Measurements from ENCODE around the gene CAPN10. TPM values are rescaled to one million over a fixed set of nuclear protein-coding genes. Genes with fewer than 3 reads are reported as not detected.

Gene CAPN10
- polyA plus RNA-seq, 2 of the 4 experiments (the other 2 are of a cell fraction) = 8.4 to 15.8 TPM

DNA sequence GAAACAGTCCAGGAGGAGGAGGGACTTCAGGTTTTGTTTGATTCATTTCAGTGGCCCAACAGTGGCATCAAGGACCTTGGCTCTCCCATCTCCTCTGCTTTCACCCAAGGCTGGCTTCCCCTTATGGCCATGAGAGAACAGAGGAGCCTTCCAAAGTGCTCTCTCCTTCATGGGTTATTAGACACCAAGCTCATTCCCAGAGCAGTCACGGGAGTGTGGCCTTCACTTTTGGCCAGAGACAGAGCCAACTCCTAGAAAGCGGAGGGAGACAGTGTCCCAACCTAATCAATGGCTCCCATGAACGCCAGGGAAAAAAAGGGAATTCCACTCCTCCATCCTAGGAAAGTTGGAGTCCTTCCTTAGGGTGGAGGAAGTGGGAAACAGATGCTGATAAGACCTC lies 27.2 kb upstream of the CAPN10 start:
- ChIA-PET POLR2A (no interaction called here), CTCF (no interaction called here)
- ATAC-seq (no peak), FAIRE-seq (no peak), DNase-seq (ENCODE audit: low read depth in 1 of 2, low spot score in 1 of 2) (no peak)
- Histone ChIP-seq H3K4me1 (peaks cover 25% of the 10 kb centered on the region), H3K4me3 (peak overlapping the region; percentile 87), H3K27ac (peak overlapping the region; percentile 98 to 100; a peak in 4 of 6 replicates), H3K4me2 (peak overlapping the region; percentile 83), H3K9me3 (no peaks in the 10 kb centered on the region)
- TF ChIP-seq RNF2 (IDR thresholded peaks at IDR 0.05; ENCODE audit: borderline replicate concordance, low read depth) = no peak
- TF ChIP-seq EP300 (IDR thresholded peaks at IDR 0.05) = no peak
- TF ChIP-seq KDM1A (IDR thresholded peaks at IDR 0.05; ENCODE audit: low read depth) = no peak
- no peak for TF ChIP-seq TFCP2L1 (CRISPR knock-in tag; IDR thresholded peaks at IDR 0.05)
- TF ChIP-seq, protein P1, sequence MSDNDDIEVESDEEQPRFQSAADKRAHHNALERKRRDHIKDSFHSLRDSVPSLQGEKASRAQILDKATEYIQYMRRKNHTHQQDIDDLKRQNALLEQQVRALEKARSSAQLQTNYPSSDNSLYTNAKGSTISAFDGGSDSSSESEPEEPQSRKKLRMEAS (IDR thresholded peaks at IDR 0.05) = no peak
- TF ChIP-seq HDAC2 (IDR thresholded peaks at IDR 0.05) = no peak
- no peak for TF ChIP-seq CEBPB (IDR thresholded peaks at IDR 0.05)
- no peak for TF ChIP-seq EHF (CRISPR knock-in tag; IDR thresholded peaks at IDR 0.05)
- no peak for TF ChIP-seq BHLHE40 (IDR thresholded peaks at IDR 0.05; ENCODE audit: low read depth, low read length)
- no peak for TF ChIP-seq RAD21 (conservative IDR thresholded peaks at IDR 0.05 in 1 of 2, IDR thresholded peaks at IDR 0.05 in 1 of 2)
- TF ChIP-seq CBX8 (IDR thresholded peaks at IDR 0.05) = no peak
- no peak for TF ChIP-seq CHD2 (IDR thresholded peaks at IDR 0.05; ENCODE audit: low read length, partially characterized antibody)
- TF ChIP-seq RFX5 (IDR thresholded peaks at IDR 0.05) = no peak
- TF ChIP-seq JUN (IDR thresholded peaks at IDR 0.05) = no peak
- TF ChIP-seq CTCF (IDR thresholded peaks at IDR 0.05) = no peak
- no peak for TF ChIP-seq ZC3H11A (IDR thresholded peaks at IDR 0.05)
- TF ChIP-seq POLR2A (IDR thresholded peaks at IDR 0.05; ENCODE audit: low read length) = no peak
- WGBS (ENCODE audit: missing lambda C conversion rate) = 87% methylated on average over 3 of the region's 3 CpGs

DNA sequence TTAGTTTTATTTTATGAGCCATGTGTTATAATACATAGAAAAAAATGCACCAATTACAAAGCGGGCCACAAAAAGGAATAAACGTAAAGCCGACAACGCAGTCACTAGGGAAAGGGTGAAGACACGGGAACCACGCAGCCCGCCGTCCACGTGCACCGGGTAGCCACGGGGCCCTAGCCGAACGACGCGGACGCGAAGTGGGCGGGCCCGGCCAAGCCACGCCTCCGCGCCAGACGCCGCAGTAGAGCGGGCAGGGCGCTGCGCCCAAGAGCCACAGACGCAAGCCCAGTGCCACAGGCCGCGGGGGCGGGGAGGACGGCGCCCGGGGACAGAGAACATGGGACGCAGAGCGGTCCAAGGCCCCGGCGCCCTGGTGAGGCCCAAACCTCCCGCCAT lies 26.5 kb upstream of the CAPN10 start, which contains the start of gene DUSP28:
TSS of gene DUSP28 (plus strand) at position 274 of the 396 bp plus-strand sequence. CDS start 328 bp downstream, outside the sequence.
- no peaks in the 10 kb centered on the region for H3K9me3 ChIP-seq
- peak within 1 kb of the TSS; percentile 98 to 100 for H3K27ac ChIP-seq
- H3K4me3 ChIP-seq = peak within 1 kb of the TSS; percentile 87
- ChIA-PET CTCF (interaction anchor here (0.7 to 1.7 kb wide), 2 partner anchors 16 to 328 kb away, joined by 3 to 6 read pairs; no protein-coding TSS in a partner anchor), POLR2A (interaction anchor here (1.5 to 2.2 kb wide), 2 partner anchors 20 to 26 kb away, joined by 16 to 38 read pairs; partner anchors contain the start of gene CAPN10)
- no peak for FAIRE-seq
- H3K4me2 ChIP-seq = peak within 1 kb of the TSS; percentile 85
- 0% methylated on average over 25 of the region's 39 CpGs for WGBS (ENCODE audit: missing lambda C conversion rate)
- TF ChIP-seq ZFP36 (IDR thresholded peaks at IDR 0.05; ENCODE audit: borderline replicate concordance, partially characterized antibody) (no peak), KDM5A (IDR thresholded peaks at IDR 0.05) (no peak), RFX5 (IDR thresholded peaks at IDR 0.05) (peak; percentile 90), MYC (IDR thresholded peaks at IDR 0.05; ENCODE audit: borderline replicate concordance, low read length) (peak; percentile 97), POLR2A (IDR thresholded peaks at IDR 0.05; ENCODE audit: low read length) (peak; percentile 85), RNF2 (IDR thresholded peaks at IDR 0.05; ENCODE audit: borderline replicate concordance, low read depth) (0 out of 2 replicates have a peak, but pooled peaks have one; percentile 28), HOXB5 (CRISPR knock-in tag; IDR thresholded peaks at IDR 0.05) (peak; percentile 78), TFCP2L1 (CRISPR knock-in tag; IDR thresholded peaks at IDR 0.05) (peak; percentile 52; the same call in 1 of the 2 replicates), JUNB (IDR thresholded peaks at IDR 0.05) (no peak), NPAS2 (CRISPR knock-in tag; IDR thresholded peaks at IDR 0.05; ENCODE audit: borderline replicate concordance) (peak; percentile 79; the same call in 1 of the 2 replicates), EHMT2 (IDR thresholded peaks at IDR 0.05; ENCODE audit: low read depth) (no peak), HOXA7 (CRISPR knock-in tag; IDR thresholded peaks at IDR 0.05) (peak; percentile 80; the same call in 1 of the 2 replicates), JUN (IDR thresholded peaks at IDR 0.05) (peak; percentile 39 to 55; a peak in 2 of 5 replicates)
- TF ChIP-seq, protein P2, sequence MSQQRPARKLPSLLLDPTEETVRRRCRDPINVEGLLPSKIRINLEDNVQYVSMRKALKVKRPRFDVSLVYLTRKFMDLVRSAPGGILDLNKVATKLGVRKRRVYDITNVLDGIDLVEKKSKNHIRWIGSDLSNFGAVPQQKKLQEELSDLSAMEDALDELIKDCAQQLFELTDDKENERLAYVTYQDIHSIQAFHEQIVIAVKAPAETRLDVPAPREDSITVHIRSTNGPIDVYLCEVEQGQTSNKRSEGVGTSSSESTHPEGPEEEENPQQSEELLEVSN (IDR thresholded peaks at IDR 0.05; ENCODE audit: borderline replicate concordance, low read depth) = peak; percentile 96
- TF ChIP-seq, protein P3, sequence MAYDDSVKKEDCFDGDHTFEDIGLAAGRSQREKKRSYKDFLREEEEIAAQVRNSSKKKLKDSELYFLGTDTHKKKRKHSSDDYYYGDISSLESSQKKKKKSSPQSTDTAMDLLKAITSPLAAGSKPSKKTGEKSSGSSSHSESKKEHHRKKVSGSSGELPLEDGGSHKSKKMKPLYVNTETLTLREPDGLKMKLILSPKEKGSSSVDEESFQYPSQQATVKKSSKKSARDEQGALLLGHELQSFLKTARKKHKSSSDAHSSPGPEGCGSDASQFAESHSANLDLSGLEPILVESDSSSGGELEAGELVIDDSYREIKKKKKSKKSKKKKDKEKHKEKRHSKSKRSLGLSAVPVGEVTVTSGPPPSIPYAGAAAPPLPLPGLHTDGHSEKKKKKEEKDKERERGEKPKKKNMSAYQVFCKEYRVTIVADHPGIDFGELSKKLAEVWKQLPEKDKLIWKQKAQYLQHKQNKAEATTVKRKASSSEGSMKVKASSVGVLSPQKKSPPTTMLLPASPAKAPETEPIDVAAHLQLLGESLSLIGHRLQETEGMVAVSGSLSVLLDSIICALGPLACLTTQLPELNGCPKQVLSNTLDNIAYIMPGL (CRISPR knock-in tag; IDR thresholded peaks at IDR 0.05; ENCODE audit: borderline replicate concordance) = no peak
- TF ChIP-seq, protein P1 (IDR thresholded peaks at IDR 0.05) = peak; percentile 100
- TF ChIP-seq, protein P4, sequence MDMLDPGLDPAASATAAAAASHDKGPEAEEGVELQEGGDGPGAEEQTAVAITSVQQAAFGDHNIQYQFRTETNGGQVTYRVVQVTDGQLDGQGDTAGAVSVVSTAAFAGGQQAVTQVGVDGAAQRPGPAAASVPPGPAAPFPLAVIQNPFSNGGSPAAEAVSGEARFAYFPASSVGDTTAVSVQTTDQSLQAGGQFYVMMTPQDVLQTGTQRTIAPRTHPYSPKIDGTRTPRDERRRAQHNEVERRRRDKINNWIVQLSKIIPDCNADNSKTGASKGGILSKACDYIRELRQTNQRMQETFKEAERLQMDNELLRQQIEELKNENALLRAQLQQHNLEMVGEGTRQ (IDR thresholded peaks at IDR 0.05) = peak; percentile 74
- peak; percentile 71 to 84 for ATAC-seq
- DNase-seq (ENCODE audit: low read depth in 1 of 2, low spot score in 1 of 2) = peak; percentile 82 to 93
- peaks cover 33% of the 10 kb centered on the region for H3K4me1 ChIP-seq
